GM23338 (cell line): ENCODE data around the gene CPNE8. TPM values are rescaled to one million over a fixed set of nuclear protein-coding genes. Genes with fewer than 3 reads are reported as not detected.

ENCODE experiments used
- ATAC-seq: fragments of 200-7000 bp; cut with Tn5 transposase; 3 replicates; pipeline ENCODE4 v1.9.1; 2020
- DNase-seq: peaks from one replicate; pipeline ENCODE4 v3.0.0-alpha.2; 2015; ENCODE audit warnings: low spot score
- H2AFZ ChIP-seq: fragments of 200-600 bp; sonication (generic); 2 replicates; pipeline ENCODE4 v1.8.0; 2016; ENCODE audit warnings: antibody characterized with exemption, mild to moderate bottlenecking, moderate library complexity
- H3F3A ChIP-seq: fragments of 200-600 bp; sonication (generic); replicated peaks from 2 replicates; pipeline ENCODE4 v1.8.0; 2017; ENCODE audit warnings: antibody characterized with exemption, mixed run types, low read depth
- H3K27ac ChIP-seq: fragments of 200-600 bp; sonication (generic); 2 replicates; pipeline ENCODE4 v1.6.1; 2016; ENCODE audit warnings: low read depth
- H3K27me3 ChIP-seq: fragments of 200-600 bp; sonication (generic); 2 replicates; pipeline ENCODE4 v1.8.0; 2016; ENCODE audit warnings: mild to moderate bottlenecking, mixed run types, moderate library complexity; ENCODE audit not compliant: insufficient read depth
- H3K36me3 ChIP-seq: fragments of 200-600 bp; sonication (generic); 2 replicates; pipeline ENCODE4 v1.8.0; 2016; ENCODE audit warnings: mild to moderate bottlenecking; ENCODE audit not compliant: insufficient read depth
- H3K4me1 ChIP-seq: fragments of 200-600 bp; sonication (generic); 2 replicates; pipeline ENCODE4 v1.8.0; 2016; ENCODE audit warnings: mild to moderate bottlenecking, moderate library complexity; ENCODE audit not compliant: insufficient read depth
- H3K4me2 ChIP-seq: fragments of 200-600 bp; sonication (generic); 2 replicates; pipeline ENCODE4 v1.7.1; 2017; ENCODE audit warnings: mixed run types
- H3K4me3 ChIP-seq: fragments of 200-600 bp; sonication (generic); 2 replicates; pipeline ENCODE4 v1.6.1; 2016; ENCODE audit warnings: mixed run types
- H3K79me2 ChIP-seq: fragments of 200-600 bp; sonication (generic); replicated peaks from 2 replicates; pipeline ENCODE4 v1.8.0; 2017; ENCODE audit warnings: mild to moderate bottlenecking; ENCODE audit not compliant: insufficient read depth
- H3K9me2 ChIP-seq: fragments of 200-600 bp; sonication (generic); 2 replicates; pipeline ENCODE4 v1.8.0; 2017; ENCODE audit not compliant: insufficient read depth
- H4K20me1 ChIP-seq: fragments of 200-600 bp; sonication (generic); replicated peaks from 2 replicates; pipeline ENCODE4 v1.8.0; 2017; ENCODE audit warnings: mild to moderate bottlenecking; ENCODE audit not compliant: insufficient read depth
- H3K27ac Mint-ChIP-seq: 2 replicates; pipeline ENCODE4 v1.8.0; 2020; ENCODE audit warnings: inconsistent platforms, mild to moderate bottlenecking, moderate library complexity, mixed read lengths
- H3K27me3 Mint-ChIP-seq: 3 replicates; pipeline ENCODE4 v1.8.0; 2022; ENCODE audit warnings: low read depth, mild to moderate bottlenecking, moderate library complexity, mixed read lengths, inconsistent platforms; ENCODE audit not compliant: insufficient read depth, poor library complexity
- H3K36me3 Mint-ChIP-seq: 3 replicates; pipeline ENCODE4 v1.8.0; 2021; ENCODE audit warnings: low read depth, mild to moderate bottlenecking, inconsistent platforms, moderate library complexity, mixed read lengths
- H3K4me1 Mint-ChIP-seq: 3 replicates; pipeline ENCODE4 v1.8.0; 2020; ENCODE audit warnings: mild to moderate bottlenecking, inconsistent platforms, mixed read lengths
- H3K4me3 Mint-ChIP-seq: 3 replicates; pipeline ENCODE4 v1.8.0; 2021; ENCODE audit warnings: moderate library complexity, mild to moderate bottlenecking, inconsistent platforms, mixed read lengths
- H3K9me3 Mint-ChIP-seq: 3 replicates; pipeline ENCODE4 v1.8.0; 2020; ENCODE audit warnings: moderate library complexity, mild to moderate bottlenecking, inconsistent platforms, mixed read lengths
- ETS1 ChIP-seq: IDR thresholded peaks from 2 replicates; pipeline ENCODE4 v1.6.1; 2016; ENCODE audit warnings: antibody characterized with exemption
- EZH2 ChIP-seq: fragments of 200-600 bp; sonication (generic); IDR thresholded peaks from one replicate; pipeline ENCODE4 v1.8.0; 2017; ENCODE audit warnings: antibody characterized with exemption, mild to moderate bottlenecking, low read depth; ENCODE audit not compliant: unreplicated experiment
- EZH2phosphoT487 ChIP-seq: fragments of 200-600 bp; sonication (generic); IDR thresholded peaks from one replicate; pipeline ENCODE4 v1.8.1; 2018; ENCODE audit warnings: antibody characterized with exemption; ENCODE audit not compliant: unreplicated experiment
- JUNB ChIP-seq: IDR thresholded peaks from one replicate; pipeline ENCODE4 v1.6.1; 2016; ENCODE audit warnings: antibody characterized with exemption; ENCODE audit not compliant: unreplicated experiment
- NANOG ChIP-seq: IDR thresholded peaks from 2 replicates; pipeline ENCODE4 v1.6.1; 2016; ENCODE audit warnings: antibody characterized with exemption, borderline replicate concordance
- REST ChIP-seq: IDR thresholded peaks from one replicate; pipeline ENCODE4 v1.6.1; 2018; ENCODE audit warnings: antibody characterized with exemption; ENCODE audit not compliant: unreplicated experiment
- STAT1 ChIP-seq: IDR thresholded peaks from one replicate; pipeline ENCODE4 v1.6.1; 2016; ENCODE audit warnings: antibody characterized with exemption; ENCODE audit not compliant: unreplicated experiment
- ZNF114 ChIP-seq: fragments of 250-450 bp; sonication (Bioruptor Pico); IDR thresholded peaks from 2 replicates; pipeline ENCODE4 v1.5.0; 2020; ENCODE audit warnings: mild to moderate bottlenecking, moderate library complexity
- ZNF331 ChIP-seq: fragments of 250-450 bp; sonication (Bioruptor Pico); IDR thresholded peaks from 2 replicates; pipeline ENCODE4 v1.5.0; 2020; ENCODE audit warnings: low read depth, mild to moderate bottlenecking, moderate library complexity
- ZNF462 ChIP-seq: fragments of 250-450 bp; sonication (Bioruptor Pico); IDR thresholded peaks from 2 replicates; pipeline ENCODE4 v1.5.0; 2020; ENCODE audit warnings: mild to moderate bottlenecking, moderate library complexity
- polyA plus RNA-seq: library from polyadenylated mRNA; unstranded; fragments of >200 nt; fragmentation: Nextera tagmentation; extraction: Ambion mirVana; gene quantifications from 2 replicates; pipeline ENCODE4 v1.2.1, GENCODE V29; 2016
- total RNA-seq: library from RNA; depleted of rRNA; stranded (reverse); fragments of >200 nt; shearing (Covaris generic); gene quantifications from 2 replicates; pipeline ENCODE4 v1.2.3, GENCODE V29; 2014

CPNE8 gene
- total and polyA plus RNA-seq, 2 experiments from 2014 or later: 8.7 to 10.1 TPM

- no peaks in the 10 kb centered on the region for H3K9me2 ChIP-seq
- H3K27ac ChIP-seq: no peak overlapping the region
- no peak overlapping the region for H3K4me2 ChIP-seq
- peaks cover 25% of the 10 kb centered on the region for H3K36me3 Mint-ChIP-seq
- ATAC-seq: no peak
- no peak overlapping the region for H3K4me3 ChIP-seq
- peaks cover 2% of the 10 kb centered on the region for H3K27me3 Mint-ChIP-seq
- H2AFZ ChIP-seq: no peak overlapping the region
- no peak for DNase-seq
- no peak overlapping the region for H3K4me3 Mint-ChIP-seq
- peaks cover 5% of the 10 kb centered on the region; the same call in 1 of the 2 replicates for H3K36me3 ChIP-seq
- TF ChIP-seq EZH2 (no peak), ETS1 (no peak)
- no peaks in the 10 kb centered on the region; the same call in 1 of the 2 replicates for H3K4me1 ChIP-seq
- H3F3A ChIP-seq: no peaks in the 10 kb centered on the region
- H3K27ac Mint-ChIP-seq: no peak overlapping the region
- H3K79me2 ChIP-seq: peaks cover 9% of the 10 kb centered on the region; the same call in 1 of the 2 replicates
- peaks cover 18% of the 10 kb centered on the region for H3K9me3 Mint-ChIP-seq
- no peaks in the 10 kb centered on the region for H4K20me1 ChIP-seq
- H3K4me1 Mint-ChIP-seq: peaks cover 9% of the 10 kb centered on the region
- H3K27me3 ChIP-seq: no peaks in the 10 kb centered on the region
Measured at GRCh38 chr12:38880288-38880687, 25.1 kb downstream of the CPNE8 start.

- peaks cover 9% of the 10 kb centered on the region; the same call in 1 of the 2 replicates for H3K79me2 ChIP-seq
- H3K27me3 Mint-ChIP-seq: peaks cover 2% of the 10 kb centered on the region
- no peak for TF ChIP-seq EZH2
- no peak for TF ChIP-seq ETS1
- no peak for TF ChIP-seq NANOG
- no peak for TF ChIP-seq JUNB
- no peak for TF ChIP-seq REST
- no peak for TF ChIP-seq ZNF114 (CRISPR knock-in tag)
- TF ChIP-seq ZNF462 (CRISPR knock-in tag): no peak
- TF ChIP-seq STAT1: no peak
- TF ChIP-seq ZNF331 (CRISPR knock-in tag): no peak
- TF ChIP-seq EZH2phosphoT487: no peak
Measured at GRCh38 chr12:38878986-38879385, 26.4 kb downstream of the CPNE8 start.

More at GRCh38 chr12:38878986-38879385, 26.4 kb downstream of the CPNE8 start:
- Mint-ChIP-seq H3K4me3 (no peak overlapping the region), H3K27ac (no peak overlapping the region), H3K4me1 (peaks cover 9% of the 10 kb centered on the region), H3K9me3 (peaks cover 18% of the 10 kb centered on the region), H3K36me3 (peaks cover 25% of the 10 kb centered on the region)
- Histone ChIP-seq H3K4me2 (no peak overlapping the region), H3K27ac (no peak overlapping the region), H3K27me3 (no peaks in the 10 kb centered on the region), H2AFZ (no peak overlapping the region), H4K20me1 (no peaks in the 10 kb centered on the region), H3F3A (no peaks in the 10 kb centered on the region), H3K9me2 (no peaks in the 10 kb centered on the region), H3K4me1 (no peaks in the 10 kb centered on the region; the same call in 1 of the 2 replicates), H3K36me3 (peaks cover 5% of the 10 kb centered on the region; the same call in 1 of the 2 replicates), H3K4me3 (no peak overlapping the region)
- ATAC-seq (no peak), DNase-seq (no peak)
